HG03280 (cell line): ENCODE data around the gene DARS2.
A peak's percentile ranks its signal among the peaks of the same experiment; 100 is the strongest.
"Not testable (repeated sequence)": the region's sequence is repeated elsewhere in the genome, so short reads cannot be mapped to it uniquely, and the experiment has no call there.

Source experiments
- ATAC-seq: cut with Tn5 transposase; IDR thresholded peaks from one replicate; pipeline ENCODE4 v1.9.1; 2021; ENCODE audit warnings: mild to moderate bottlenecking, moderate library complexity; ENCODE audit not compliant: unreplicated experiment

DARS2 gene

GRCh38 chr1:173824315-173825081 is at the start of gene DARS2, which contains the start of gene CENPL:
DARS2 (plus strand) TSS chr1:173824673; CDS start chr1:173825230, 557 bp downstream.
CENPL (minus strand) TSS chr1:173824883; CDS start chr1:173811299, 13,584 bp downstream.
- ATAC-seq, result peak; percentile 83

GRCh38 chr1:173775578-173776226 is 48.8 kb upstream of the DARS2 start:
- ATAC-seq, result no peak

GRCh38 chr1:173779936-173780335 is 44.5 kb upstream of the DARS2 start:
- ATAC-seq, result no peak

GRCh38 chr1:173784997-173785396 is 39.5 kb upstream of the DARS2 start:
- no peak for ATAC-seq

GRCh38 chr1:173789841-173790240 is 34.6 kb upstream of the DARS2 start:
- ATAC-seq, result no peak

GRCh38 chr1:173798078-173798477 is 26.4 kb upstream of the DARS2 start:
- no peak for ATAC-seq

- not testable (repeated sequence) for ATAC-seq
Measured at GRCh38 chr1:173799995-173800394, 24.5 kb upstream of the DARS2 start.

GRCh38 chr1:173802961-173803360 is 21.5 kb upstream of the DARS2 start:
- ATAC-seq, result no peak

GRCh38 chr1:173813654-173814053 is 10.8 kb upstream of the DARS2 start:
- not testable (repeated sequence) for ATAC-seq

GRCh38 chr1:173818459-173818858 is 6.0 kb upstream of the DARS2 start:
- ATAC-seq, result no peak

- ATAC-seq, result no peak
Measured at GRCh38 chr1:173821680-173822079, 2.8 kb upstream of the DARS2 start.

- peak; percentile 33 for ATAC-seq
Measured at GRCh38 chr1:173823781-173824314, 625 bp upstream of the DARS2 start.

GRCh38 chr1:173827611-173828010 is 3.1 kb downstream of the DARS2 start:
- ATAC-seq, result no peak

- ATAC-seq, result no peak
Measured at GRCh38 chr1:173832748-173833147, 8.3 kb downstream of the DARS2 start.

GRCh38 chr1:173852105-173852504 is 27.6 kb downstream of the DARS2 start:
- ATAC-seq, result no peak

- ATAC-seq, result no peak
Measured at GRCh38 chr1:173853074-173853473, 28.6 kb downstream of the DARS2 start.

- no peak for ATAC-seq
Measured at GRCh38 chr1:173856014-173856413, 31.5 kb downstream of the DARS2 start.

- ATAC-seq, result no peak
Measured at GRCh38 chr1:173856903-173857302, 32.4 kb downstream of the DARS2 start.

GRCh38 chr1:173857363-173857917 is 33.0 kb downstream of the DARS2 start:
- no peak for ATAC-seq

- ATAC-seq, result not testable (repeated sequence)
Measured at GRCh38 chr1:173859547-173859946, 35.1 kb downstream of the DARS2 start.

GRCh38 chr1:173860065-173860464 is 35.6 kb downstream of the DARS2 start:
- no peak for ATAC-seq

- no peak for ATAC-seq
Measured at GRCh38 chr1:173861731-173862145, 37.3 kb downstream of the DARS2 start.
